Ovary (tissue), 9 donors: ENCODE measurements around the gene CSNK1A1. TPM values are rescaled to one million over a fixed set of nuclear protein-coding genes. Genes with fewer than 3 reads are reported as not detected.

Source experiments
- DNase-seq, 5 donors: peaks; one replicate each; pipeline ENCODE4 v3.0.0-alpha.2; 2019 to 2020
- H3K27ac ChIP-seq, 2 donors: fragments of 200-600 bp; one replicate each; pipeline versions ENCODE4 v1.5.1 to v1.8.0; 2019 to 2022
- H3K27me3 ChIP-seq: fragments of 200-600 bp; one replicate; pipeline ENCODE4 v1.8.0; 2022
- H3K36me3 ChIP-seq: fragments of 200-600 bp; sonication (generic); one replicate; pipeline ENCODE4 v1.5.1; 2019
- H3K4me1 ChIP-seq: one replicate; pipeline ENCODE4 v1.8.1; 2013; ENCODE audit warnings: mild to moderate bottlenecking, moderate library complexity; ENCODE audit not compliant: insufficient read depth
- H3K4me3 ChIP-seq: fragments of 200-600 bp; sonication (generic); one replicate; pipeline ENCODE4 v1.5.1; 2017
- H3K9me3 ChIP-seq, 2 donors: fragments of 200-600 bp in 1 of 2; sonication (generic) in 1 of 2; one replicate each; pipeline versions ENCODE4 v1.5.1 to v1.8.1; 2013 to 2019; ENCODE audit warnings: mild to moderate bottlenecking in 1 of 2, moderate library complexity in 1 of 2
- EP300 ChIP-seq: sonication (generic); formaldehyde crosslinking; IDR thresholded peaks from one replicate; pipeline ENCODE4 v1.6.1; 2017; ENCODE audit warnings: antibody characterized with exemption
- POLR2A ChIP-seq: fragments of 450-650 bp; IDR thresholded peaks from one replicate; pipeline ENCODE4 v1.6.1; 2017; ENCODE audit warnings: antibody characterized with exemption, mild to moderate bottlenecking, moderate library complexity
- WGBS, 3 donors: extraction: QIAGEN DNeasy Blood & Tissue Kit in 1 of 3; methylation state at CpG; one replicate each; pipeline versions ENCODE4 v1.1.5 to v1.1.7; 2013 to 2017; 5-methylcytosine and 5-hydroxymethylcytosine counted together
- intact Hi-C, 4 donors: fragments of 100-400 bp; cut with DNase I; formaldehyde crosslinking; loops; one replicate each; pipeline versions ENCODE4 v1.11.0 to v1.15.1; 2022 to 2023
- polyA plus RNA-seq, 2 donors: library from polyadenylated mRNA; stranded (reverse); fragments of 200-250 nt in 1 of 2; fragments of 350-450 nt in 1 of 2; fragmentation: Illumina TruSeq in 1 of 2; extraction: RNeasy Lipid Tissue Mini Kit (QIAGEN cat#74804) in 1 of 2; gene quantifications; one replicate each; pipeline ENCODE4 v1.2.3, GENCODE V29; 2013 to 2014
- total RNA-seq, 7 donors: library from RNA; depleted of rRNA in 2 of 7; stranded (reverse); fragments of >200 nt in 2 of 7; fragmentation: NEBNext Ultra II Directional in 3 of 7; extraction: Animal tissue kit (Norgen Biotek cat#: 25700) in 3 of 7; gene quantifications; one replicate each; pipeline versions ENCODE4 v1.1.0 to v1.2.4, GENCODE V29; 2016 to 2023
- TF ChIP-seq, protein P1 (sequence below), 3 donors: fragments of 450-650 bp in 2 of 3; fragments of 200-600 bp in 1 of 3; IDR thresholded peaks; one replicate each; pipeline versions ENCODE4 v1.5.1 to v1.8.0; 2016 to 2022; ENCODE audit warnings: antibody characterized with exemption in 3 of 3, mild to moderate bottlenecking in 1 of 3
- donor health status: DM: no; HTN: no; CAD: no; lungs with moderate emphysema.
- donor health status: DM: no; HTN: no; CAD: no.
- donor health status: Bipolar disorder and iron deficiency.
- donor health status: DM: yes; HTN: yes; CAD: no.
- donor health status: DM: no; HTN: no; CAD: no.
- donor health status: DM: yes; HTN: yes; CAD: no.

The CSNK1A1 gene
- total and polyA plus RNA-seq, 9 donors: 64.1 to 233 (median 158) TPM

DNA sequence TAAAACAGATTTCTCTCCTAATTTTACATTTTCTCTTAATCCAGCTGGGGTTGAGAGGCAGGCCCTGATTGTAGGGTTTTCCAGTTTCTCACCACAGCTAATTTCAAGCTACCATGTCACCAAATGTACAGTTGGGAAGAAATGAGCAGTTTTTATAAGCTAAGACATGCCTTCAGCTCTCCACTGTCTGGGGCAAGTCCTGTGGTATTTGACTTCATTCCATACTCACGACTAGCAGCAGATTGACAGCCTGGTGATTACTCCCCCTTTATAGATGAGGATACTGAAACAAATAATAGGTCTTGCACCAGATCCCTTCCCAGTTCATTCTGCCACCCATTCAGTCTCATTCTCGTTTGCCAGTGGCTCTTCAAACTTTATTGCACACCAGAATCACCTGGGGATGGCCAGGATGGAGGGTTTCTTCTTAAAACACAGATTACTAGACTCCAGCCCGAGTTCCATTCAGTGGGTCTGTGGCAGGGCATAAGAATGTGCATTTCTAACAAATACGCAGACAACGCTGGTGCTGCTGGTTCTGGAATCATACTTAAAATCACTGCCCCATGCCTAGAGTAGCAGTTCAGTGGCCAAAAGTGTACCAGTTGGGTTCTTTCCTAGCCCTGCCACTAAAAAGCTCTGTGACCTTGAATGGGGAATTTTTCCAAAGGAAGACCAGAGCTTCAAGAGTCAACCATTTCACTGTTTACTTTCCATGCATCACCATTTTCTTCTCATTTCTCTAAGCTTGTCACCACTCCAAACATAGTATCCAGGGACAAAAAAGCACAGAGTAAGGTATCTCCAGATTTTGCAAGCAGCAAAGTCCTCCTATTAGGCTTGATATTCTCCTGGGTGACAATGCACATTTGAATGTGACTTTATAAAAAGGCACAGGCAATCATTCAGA lies 64.3 kb downstream of the CSNK1A1 start:
- peak overlapping the region in 1 of 2 donors; percentile 9 for H3K27ac ChIP-seq
- H3K4me3 ChIP-seq: no peak overlapping the region
- H3K36me3 ChIP-seq: no peaks in the 10 kb centered on the region
- H3K4me1 ChIP-seq: peaks cover 12% of the 10 kb centered on the region
- H3K27me3 ChIP-seq: no peaks in the 10 kb centered on the region
- DNase-seq: no peak
- no peaks in the 10 kb centered on the region for H3K9me3 ChIP-seq
- TF ChIP-seq POLR2A: no peak
- no peak for TF ChIP-seq EP300
- TF ChIP-seq, protein P1, sequence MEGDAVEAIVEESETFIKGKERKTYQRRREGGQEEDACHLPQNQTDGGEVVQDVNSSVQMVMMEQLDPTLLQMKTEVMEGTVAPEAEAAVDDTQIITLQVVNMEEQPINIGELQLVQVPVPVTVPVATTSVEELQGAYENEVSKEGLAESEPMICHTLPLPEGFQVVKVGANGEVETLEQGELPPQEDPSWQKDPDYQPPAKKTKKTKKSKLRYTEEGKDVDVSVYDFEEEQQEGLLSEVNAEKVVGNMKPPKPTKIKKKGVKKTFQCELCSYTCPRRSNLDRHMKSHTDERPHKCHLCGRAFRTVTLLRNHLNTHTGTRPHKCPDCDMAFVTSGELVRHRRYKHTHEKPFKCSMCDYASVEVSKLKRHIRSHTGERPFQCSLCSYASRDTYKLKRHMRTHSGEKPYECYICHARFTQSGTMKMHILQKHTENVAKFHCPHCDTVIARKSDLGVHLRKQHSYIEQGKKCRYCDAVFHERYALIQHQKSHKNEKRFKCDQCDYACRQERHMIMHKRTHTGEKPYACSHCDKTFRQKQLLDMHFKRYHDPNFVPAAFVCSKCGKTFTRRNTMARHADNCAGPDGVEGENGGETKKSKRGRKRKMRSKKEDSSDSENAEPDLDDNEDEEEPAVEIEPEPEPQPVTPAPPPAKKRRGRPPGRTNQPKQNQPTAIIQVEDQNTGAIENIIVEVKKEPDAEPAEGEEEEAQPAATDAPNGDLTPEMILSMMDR (IDR thresholded peaks at IDR 0.05): no peak
- intact Hi-C loops: no loop called here
- WGBS, 3 donors: 44 to 55% (median 49%) methylated on average over 5 of the region's 5 CpGs

DNA sequence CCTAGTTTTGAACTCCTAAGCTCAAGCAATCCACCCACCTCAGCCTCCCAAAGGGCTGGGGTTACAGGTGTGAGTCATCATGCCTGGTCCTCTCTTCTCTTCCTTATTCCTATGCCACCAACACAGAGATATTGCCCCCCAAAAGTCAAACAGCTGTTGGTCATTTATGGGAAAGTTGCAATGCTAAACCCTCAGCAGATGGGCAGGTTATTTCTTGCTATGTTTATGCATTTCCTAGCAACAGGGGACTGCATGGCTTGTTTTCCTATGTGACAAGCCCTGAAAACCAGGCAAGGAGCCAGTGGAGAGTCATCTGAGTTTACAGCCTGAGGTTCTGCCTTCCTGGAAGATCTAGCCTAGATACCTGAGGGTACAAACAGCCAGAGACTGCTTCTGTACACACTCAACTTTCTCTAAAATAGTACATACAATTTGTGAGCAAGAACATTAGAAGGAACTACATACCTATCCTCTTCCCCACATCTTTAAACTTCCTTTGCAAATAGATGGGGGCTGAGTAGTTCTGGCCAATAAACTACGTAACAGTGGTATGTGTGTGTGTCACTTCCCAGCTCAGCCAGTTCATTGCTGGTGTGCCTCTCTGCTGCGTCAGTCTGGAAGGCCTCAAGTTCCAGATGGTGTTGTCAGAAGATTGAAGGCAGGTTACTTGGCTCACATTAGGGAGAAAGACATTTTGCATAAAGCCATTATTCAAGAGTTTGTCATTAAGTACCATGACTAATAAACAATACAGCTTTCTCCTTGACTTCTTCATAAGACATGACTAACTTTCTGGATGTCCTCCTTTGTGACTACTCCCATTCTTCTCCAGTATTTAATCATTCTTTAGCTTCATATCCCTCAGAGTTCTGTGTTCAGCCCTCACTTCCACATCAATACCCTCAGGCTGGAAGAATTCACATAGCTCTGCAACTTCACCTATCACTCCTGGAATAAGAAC lies 65.3 kb downstream of the CSNK1A1 start:
- Histone ChIP-seq H3K4me1 (peaks cover 14% of the 10 kb centered on the region), H3K27me3 (no peaks in the 10 kb centered on the region), H3K36me3 (no peaks in the 10 kb centered on the region), H3K4me3 (no peak overlapping the region), H3K9me3 (no peaks in the 10 kb centered on the region), H3K27ac (peak overlapping the region in 1 of 2 donors; percentile 9)
- DNase-seq: peak in 1 of 5 donors; percentile 80
- WGBS, 3 donors: 14 to 22% (median 19%) methylated on average over 2 of the region's 2 CpGs
- TF ChIP-seq, protein P1 (IDR thresholded peaks at IDR 0.05): no peak
- TF ChIP-seq POLR2A: no peak
- peak; percentile 92 for TF ChIP-seq EP300
- intact Hi-C loops: no loop called here

DNA sequence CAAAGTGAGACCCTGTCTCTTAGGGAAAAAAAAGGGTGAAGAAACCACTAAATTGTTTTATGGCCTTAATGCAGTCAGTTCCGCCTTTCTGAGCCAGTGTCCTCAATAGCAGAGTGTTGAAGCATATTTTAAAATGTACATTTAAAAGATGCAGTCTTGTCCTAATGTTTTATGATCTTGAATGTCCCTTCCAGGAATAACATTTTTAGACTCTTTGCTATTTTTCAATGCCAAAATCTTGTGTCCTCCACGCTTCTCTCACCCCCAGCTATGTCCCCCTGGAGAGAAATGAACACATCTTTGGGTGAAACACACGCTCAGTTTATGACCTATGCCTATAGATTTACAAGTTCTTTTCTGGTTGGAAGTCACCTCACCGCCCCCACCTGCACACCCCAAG lies 69.8 kb downstream of the CSNK1A1 start:
- peaks cover 3% of the 10 kb centered on the region for H3K4me1 ChIP-seq
- DNase-seq: no peak
- H3K36me3 ChIP-seq: no peaks in the 10 kb centered on the region
- WGBS, 3 donors: 74 to 90% (median 88%) methylated on average over 4 of the region's 4 CpGs
- intact Hi-C loops: no loop called here
- no peak for TF ChIP-seq EP300
- TF ChIP-seq POLR2A: no peak
- TF ChIP-seq, protein P1 (IDR thresholded peaks at IDR 0.05): no peak
- H3K27me3 ChIP-seq: no peaks in the 10 kb centered on the region
- H3K9me3 ChIP-seq: no peaks in the 10 kb centered on the region
- H3K4me3 ChIP-seq: no peak overlapping the region
- no peak overlapping the region for H3K27ac ChIP-seq

DNA sequence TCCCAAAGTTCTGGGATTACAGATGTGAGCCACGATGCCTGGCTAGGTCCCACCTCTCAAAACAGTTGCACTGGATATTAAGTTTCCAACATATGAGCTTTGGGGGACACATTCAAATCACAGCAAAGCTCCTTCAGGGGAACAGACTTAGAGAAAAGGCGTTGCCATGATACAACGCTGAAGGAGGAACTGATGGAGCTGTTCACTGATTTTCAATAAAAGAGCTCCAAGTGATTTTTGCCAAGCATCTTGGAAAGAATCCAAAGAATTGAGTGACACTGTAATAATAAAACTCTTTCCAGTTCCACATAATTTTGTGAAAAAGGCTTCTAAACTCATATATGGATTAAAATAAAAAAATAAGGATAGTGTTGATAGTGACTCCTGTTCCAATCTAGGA lies 72.5 kb downstream of the CSNK1A1 start:
- H3K4me1 ChIP-seq: peaks cover 3% of the 10 kb centered on the region
- H3K4me3 ChIP-seq: no peak overlapping the region
- 74 to 79% (median 76%) methylated on average over 3 of the region's 3 CpGs for WGBS, 3 donors
- no peak for DNase-seq
- no peaks in the 10 kb centered on the region for H3K36me3 ChIP-seq
- H3K9me3 ChIP-seq: no peaks in the 10 kb centered on the region
- no peaks in the 10 kb centered on the region for H3K27me3 ChIP-seq
- no peak overlapping the region for H3K27ac ChIP-seq
- no peak for TF ChIP-seq EP300
- TF ChIP-seq POLR2A: no peak
- TF ChIP-seq, protein P1 (IDR thresholded peaks at IDR 0.05): no peak
- intact Hi-C loops: no loop called here
